ENCODE data around the gene MLXIP.

Gene MLXIP

DNA sequence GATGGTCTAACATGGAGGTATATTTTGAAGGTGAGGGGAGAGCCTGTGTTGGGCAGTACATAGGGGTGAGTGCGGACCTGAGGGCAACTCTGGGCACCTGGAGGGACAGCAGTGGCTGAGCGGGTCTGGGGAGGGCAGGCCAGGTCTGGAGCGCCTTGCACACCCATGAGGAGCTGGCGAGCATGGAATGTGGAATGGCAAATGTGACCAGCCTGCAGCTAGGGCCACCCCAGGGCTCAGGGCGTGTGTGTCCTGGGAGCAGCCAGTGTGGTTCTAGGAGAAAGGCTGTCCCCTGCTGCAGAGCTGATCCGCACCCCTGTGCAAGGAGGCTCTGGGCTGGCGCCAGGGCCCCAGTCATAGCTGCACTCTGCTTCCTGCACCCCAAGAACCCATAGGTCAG lies 32.4 kb upstream of the MLXIP start (continued):
- TF ChIP-seq AEBP2 (tag by site-specific recombination; IDR thresholded peaks at IDR 0.05; ENCODE audit: borderline replicate concordance) (no peak), ZNF239 (tag by site-specific recombination; IDR thresholded peaks at IDR 0.05) (no peak), ZBTB7A (tag by site-specific recombination; IDR thresholded peaks at IDR 0.05; ENCODE audit: low read depth) (no peak), ZNF548 (tag by site-specific recombination; IDR thresholded peaks at IDR 0.05) (no peak), HOXD13 (CRISPR knock-in tag; IDR thresholded peaks at IDR 0.05; ENCODE audit: borderline replicate concordance) (no peak)

DNA sequence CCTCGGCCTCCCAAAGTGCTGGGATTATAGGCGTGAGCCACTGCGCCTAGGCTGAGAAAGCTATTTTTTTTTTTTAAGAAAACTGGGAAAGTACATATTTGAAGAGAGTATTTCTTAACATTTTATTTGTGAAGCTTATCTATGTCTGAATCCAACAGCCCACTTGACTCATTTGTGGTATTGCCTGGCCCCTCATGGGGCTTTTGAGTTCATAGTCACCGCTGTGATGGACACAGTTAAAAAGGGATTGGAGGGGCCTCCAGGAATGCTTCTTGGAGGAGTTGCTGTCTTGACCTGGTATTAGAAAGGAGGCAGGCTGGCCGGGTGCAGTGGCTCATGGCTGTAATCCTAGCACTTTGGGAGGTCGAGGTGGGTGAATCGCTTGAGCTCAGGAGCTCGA lies 30.4 kb upstream of the MLXIP start:
- Histone ChIP-seq H3K4me1 (ENCODE audit: control insufficient read depth, insufficient read depth, low read length) (no peaks in the 10 kb centered on the region), H3K4me3 (ENCODE audit: low read depth, low read length) (no peak overlapping the region), H3K27ac (ENCODE audit: extremely low read depth, low read depth, low read length) (no peak overlapping the region), H3K9me3 (ENCODE audit: control insufficient read depth, insufficient read depth, low read depth, low read length) (no peaks in the 10 kb centered on the region), H3K36me3 (ENCODE audit: control insufficient read depth in 2 of 2, insufficient read depth in 1 of 2, low read length in 2 of 2) (peaks cover 40 to 45% of the 10 kb centered on the region in 2 experiments; a peak in 2 of 3 replicates)
- ChIA-PET CTCF (interaction anchor here (0.6 to 1.0 kb wide), 5 partner anchors 15 to 132 kb away, joined by 3 to 5 read pairs (median 3); no protein-coding TSS in a partner anchor), POLR2A (no interaction called here)
- no peak for TF ChIP-seq ZNF404 (tag by site-specific recombination; IDR thresholded peaks at IDR 0.05)
- no peak for TF ChIP-seq GLIS2 (tag by site-specific recombination; IDR thresholded peaks at IDR 0.05)
- no peak for TF ChIP-seq ZNF248 (tag by site-specific recombination; IDR thresholded peaks at IDR 0.05)
- TF ChIP-seq ELK4 (IDR thresholded peaks at IDR 0.05; ENCODE audit: borderline replicate concordance, low read depth, low read length) = no peak
- no peak for TF ChIP-seq ZNF16 (tag by site-specific recombination; IDR thresholded peaks at IDR 0.05; ENCODE audit: low read depth)
- no peak for TF ChIP-seq ZNF488 (tag by site-specific recombination; IDR thresholded peaks at IDR 0.05)
- no peak for TF ChIP-seq ZBTB48 (tag by site-specific recombination; IDR thresholded peaks at IDR 0.05)
- TF ChIP-seq ZNF654 (tag by site-specific recombination; IDR thresholded peaks at IDR 0.05; ENCODE audit: low read depth) = no peak
- TF ChIP-seq SP2 (tag by site-specific recombination; IDR thresholded peaks at IDR 0.05) = no peak
- TF ChIP-seq OSR2 (tag by site-specific recombination; IDR thresholded peaks at IDR 0.05) = no peak
- no peak for TF ChIP-seq SCRT1 (tag by site-specific recombination; IDR thresholded peaks at IDR 0.05; ENCODE audit: borderline replicate concordance)
- no peak for TF ChIP-seq ZNF777 (tag by site-specific recombination; IDR thresholded peaks at IDR 0.05; ENCODE audit: borderline replicate concordance)
- TF ChIP-seq ZNF335 (tag by site-specific recombination; conservative IDR thresholded peaks at IDR 0.05) = no peak
- no peak for TF ChIP-seq ZNF670 (tag by site-specific recombination; IDR thresholded peaks at IDR 0.05; ENCODE audit: low read depth)

GRCh38 chr12:122049827-122050226 lies 28.7 kb upstream of the MLXIP start:
- 0 out of 2 replicates have a peak, but pooled peaks have one; percentile 29 for TF ChIP-seq PRDM10 (tag by site-specific recombination; IDR thresholded peaks at IDR 0.05)
- no peak for TF ChIP-seq ZNF580 (tag by site-specific recombination; IDR thresholded peaks at IDR 0.05)
- no peaks in the 10 kb centered on the region for H3K9me3 ChIP-seq (ENCODE audit: control insufficient read depth, insufficient read depth, low read depth, low read length)
- POLR2A ChIA-PET = interaction anchor here (0.9 kb wide), 1 partner anchor 29 kb away, joined by 3 read pairs; the partner anchor contains the start of gene BCL7A
- CTCF ChIA-PET = interaction anchor here (1.3 to 1.4 kb wide), 2 partner anchors 73 to 134 kb away, joined by 3 to 5 read pairs; no protein-coding TSS in a partner anchor
- H3K4me1 ChIP-seq (ENCODE audit: control insufficient read depth, insufficient read depth, low read length) = no peaks in the 10 kb centered on the region; the same call in 1 of the 2 replicates
- H3K36me3 ChIP-seq (ENCODE audit: control insufficient read depth in 2 of 2, insufficient read depth in 1 of 2, low read length in 2 of 2) = peaks cover 28 to 37% of the 10 kb centered on the region in 2 experiments; a peak in 2 of 3 replicates
- no peak overlapping the region for H3K27ac ChIP-seq (ENCODE audit: extremely low read depth, low read depth, low read length)
- H3K4me3 ChIP-seq (ENCODE audit: low read depth, low read length) = no peak overlapping the region

Data from HEK293 (cell line).